Lower lobe of right lung (tissue), 2 donors: Measurements from ENCODE around the gene UNC50. TPM values are rescaled to one million over a fixed set of nuclear protein-coding genes. Genes with fewer than 3 reads are reported as not detected.

Experiments
- ATAC-seq, 2 donors: fragments of 200-7000 bp; cut with Tn5 transposase; one replicate each; pipeline ENCODE4 v1.9.1; 2020 to 2022; ENCODE audit warnings: mild to moderate bottlenecking in 2 of 2, moderate library complexity in 2 of 2
- DNase-seq: peaks from one replicate; pipeline ENCODE4 v3.0.0-alpha.2; 2020
- H3K27ac ChIP-seq: fragments of 200-600 bp; one replicate; pipeline ENCODE4 v1.8.0; 2022
- H3K27me3 ChIP-seq: fragments of 200-600 bp; one replicate; pipeline ENCODE4 v1.8.0; 2022; ENCODE audit warnings: low read depth
- H3K36me3 ChIP-seq: fragments of 200-600 bp; one replicate; pipeline ENCODE4 v1.8.0; 2022; ENCODE audit warnings: mild to moderate bottlenecking
- H3K4me1 ChIP-seq: fragments of 200-600 bp; one replicate; pipeline ENCODE4 v1.8.0; 2022
- H3K4me3 ChIP-seq: fragments of 200-600 bp; one replicate; pipeline ENCODE4 v1.8.0; 2022; ENCODE audit warnings: mild to moderate bottlenecking
- H3K9me3 ChIP-seq: fragments of 200-600 bp; one replicate; pipeline ENCODE4 v1.8.0; 2022
- intact Hi-C: fragments of 100-400 bp; cut with DNase I; formaldehyde crosslinking; loops from one replicate; pipeline ENCODE4 v1.11.0; 2022
- total RNA-seq: library from RNA; stranded (reverse); fragmentation: NEBNext Ultra II Directional; extraction: Animal tissue kit (Norgen Biotek cat#: 25700); gene quantifications from one replicate; pipeline ENCODE4 v1.2.1, GENCODE V29; 2021
- TF ChIP-seq, protein P1 (sequence below): fragments of 200-600 bp; IDR thresholded peaks from one replicate; pipeline ENCODE4 v1.8.0; 2022; ENCODE audit warnings: antibody characterized with exemption, mild to moderate bottlenecking
- donor health status: DM: no; HTN: yes; CAD: no; lungs with severe emphysema.

Gene UNC50
- total RNA-seq, 1 donor from 2014 or later: 53.7 TPM

- intact Hi-C loops: no loop called here
- H3K27ac ChIP-seq: no peak overlapping the region
- peaks cover 46% of the 10 kb centered on the region for H3K4me1 ChIP-seq
Observed at GRCh38 chr2:98606431-98606830, 2.0 kb upstream of the UNC50 start.

DNA sequence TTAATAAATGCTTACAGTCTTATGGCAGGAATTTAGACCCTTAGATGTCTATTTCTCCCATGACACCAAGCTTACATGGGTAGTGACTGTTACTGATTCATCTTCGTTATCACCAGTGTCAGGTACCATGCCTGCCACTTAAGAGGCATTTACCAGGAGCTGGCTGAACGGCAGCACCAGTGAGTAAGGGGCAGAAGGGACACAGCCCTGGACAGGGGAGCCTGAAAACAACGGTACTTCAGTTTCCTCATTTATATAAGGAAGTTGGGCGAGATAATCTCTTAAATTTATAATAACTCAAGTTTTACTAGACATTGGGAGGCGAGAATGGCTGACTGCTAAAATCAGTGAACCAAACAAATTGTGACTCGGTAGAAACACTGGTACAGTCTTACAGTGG lies 1.3 kb upstream of the UNC50 start:
- Histone ChIP-seq H3K27ac (peak overlapping the region; percentile 99), H3K36me3 (peaks cover 33% of the 10 kb centered on the region), H3K9me3 (no peaks in the 10 kb centered on the region), H3K27me3 (no peaks in the 10 kb centered on the region), H3K4me3 (peak overlapping the region; percentile 99), H3K4me1 (peaks cover 48% of the 10 kb centered on the region)
- ATAC-seq (no peak), DNase-seq (no peak)
- TF ChIP-seq, protein P1, sequence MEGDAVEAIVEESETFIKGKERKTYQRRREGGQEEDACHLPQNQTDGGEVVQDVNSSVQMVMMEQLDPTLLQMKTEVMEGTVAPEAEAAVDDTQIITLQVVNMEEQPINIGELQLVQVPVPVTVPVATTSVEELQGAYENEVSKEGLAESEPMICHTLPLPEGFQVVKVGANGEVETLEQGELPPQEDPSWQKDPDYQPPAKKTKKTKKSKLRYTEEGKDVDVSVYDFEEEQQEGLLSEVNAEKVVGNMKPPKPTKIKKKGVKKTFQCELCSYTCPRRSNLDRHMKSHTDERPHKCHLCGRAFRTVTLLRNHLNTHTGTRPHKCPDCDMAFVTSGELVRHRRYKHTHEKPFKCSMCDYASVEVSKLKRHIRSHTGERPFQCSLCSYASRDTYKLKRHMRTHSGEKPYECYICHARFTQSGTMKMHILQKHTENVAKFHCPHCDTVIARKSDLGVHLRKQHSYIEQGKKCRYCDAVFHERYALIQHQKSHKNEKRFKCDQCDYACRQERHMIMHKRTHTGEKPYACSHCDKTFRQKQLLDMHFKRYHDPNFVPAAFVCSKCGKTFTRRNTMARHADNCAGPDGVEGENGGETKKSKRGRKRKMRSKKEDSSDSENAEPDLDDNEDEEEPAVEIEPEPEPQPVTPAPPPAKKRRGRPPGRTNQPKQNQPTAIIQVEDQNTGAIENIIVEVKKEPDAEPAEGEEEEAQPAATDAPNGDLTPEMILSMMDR: no peak
- intact Hi-C loops: no loop called here

More at GRCh38 chr2:98606431-98606830, 2.0 kb upstream of the UNC50 start:
- no peak for DNase-seq
- no peak for ATAC-seq
- no peak overlapping the region for H3K4me3 ChIP-seq
- H3K36me3 ChIP-seq: peaks cover 34% of the 10 kb centered on the region
- H3K9me3 ChIP-seq: no peaks in the 10 kb centered on the region
- TF ChIP-seq, protein P1: no peak
- H3K27me3 ChIP-seq: no peaks in the 10 kb centered on the region

DNA sequence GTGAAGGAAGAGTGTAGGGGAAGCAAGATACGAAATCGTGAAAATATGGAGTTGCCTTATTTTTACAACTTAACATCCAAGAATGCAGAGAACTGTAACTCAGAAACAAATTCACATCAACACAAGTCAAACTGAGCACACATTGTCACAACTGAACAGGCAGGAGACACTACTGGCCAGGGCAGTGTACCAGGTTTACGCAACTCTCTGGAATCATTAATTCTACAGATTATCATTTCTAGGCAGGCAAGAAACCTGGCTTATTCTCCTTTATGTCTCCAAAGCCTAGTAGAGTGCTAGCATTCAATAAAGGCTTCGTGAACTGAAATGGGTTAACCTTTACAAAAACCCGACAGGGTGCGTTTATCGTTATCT lies 661 bp upstream of the UNC50 start:
- DNase-seq (no peak), ATAC-seq (peak; percentile 5 to 13)
- intact Hi-C loops: no loop called here
- Histone ChIP-seq H3K27me3 (no peaks in the 10 kb centered on the region), H3K9me3 (no peaks in the 10 kb centered on the region), H3K36me3 (peaks cover 33% of the 10 kb centered on the region), H3K4me1 (peaks cover 52% of the 10 kb centered on the region), H3K27ac (peak overlapping the region; percentile 99), H3K4me3 (peak overlapping the region; percentile 99)
- TF ChIP-seq, protein P1: no peak

- H3K36me3 ChIP-seq: peaks cover 33% of the 10 kb centered on the region
- H3K9me3 ChIP-seq: no peaks in the 10 kb centered on the region
- ATAC-seq (peak; percentile 62 to 64), DNase-seq (no peak)
- H3K4me3 ChIP-seq: peak overlapping the region; percentile 99
- TF ChIP-seq, protein P1: no peak
- no peaks in the 10 kb centered on the region for H3K27me3 ChIP-seq
- peak overlapping the region; percentile 99 for H3K27ac ChIP-seq
- intact Hi-C loops: no loop called here
- H3K4me1 ChIP-seq: peaks cover 54% of the 10 kb centered on the region
Observed at GRCh38 chr2:98608962-98609604, 694 bp downstream of the UNC50 start.

- no peak for ATAC-seq
- H3K27ac ChIP-seq: no peak overlapping the region
- intact Hi-C loops: no loop called here
- TF ChIP-seq, protein P1: no peak
- no peaks in the 10 kb centered on the region for H3K27me3 ChIP-seq
- H3K36me3 ChIP-seq: peaks cover 84% of the 10 kb centered on the region
- H3K9me3 ChIP-seq: no peaks in the 10 kb centered on the region
- no peak overlapping the region for H3K4me3 ChIP-seq
- DNase-seq: no peak
- H3K4me1 ChIP-seq: peaks cover 31% of the 10 kb centered on the region
Observed at GRCh38 chr2:98614024-98614739, 5.8 kb downstream of the UNC50 start.
